Left lung (tissue), 14 donors: ENCODE measurements around the gene AMY1C. TPM values are rescaled to one million over a fixed set of nuclear protein-coding genes. Genes with fewer than 3 reads are reported as not detected.
A peak's percentile ranks its signal among the peaks of the same experiment; 100 is the strongest.
"Not testable (repeated sequence)": the region's sequence is repeated elsewhere in the genome, so short reads cannot be mapped to it uniquely, and the experiment has no call there.

Experiments used
- ATAC-seq: fragments of 200-7000 bp; cut with Tn5 transposase; one replicate; pipeline ENCODE4 v1.9.1; 2020; ENCODE audit warnings: moderate library complexity
- DNase-seq, 4 donors: peaks; one replicate each; pipeline ENCODE4 v3.0.0-alpha.2; 2013 to 2020
- H3K27ac ChIP-seq, 2 donors: fragments of 200-600 bp; sonication (generic) in 1 of 2; one replicate each; pipeline versions ENCODE4 v1.5.0 to v1.8.0; 2020 to 2021
- H3K27me3 ChIP-seq, 2 donors: fragments of 200-600 bp; sonication (generic) in 1 of 2; one replicate each; pipeline versions ENCODE4 v1.5.0 to v1.8.0; 2020 to 2021
- H3K36me3 ChIP-seq, 2 donors: fragments of 200-600 bp; sonication (generic) in 1 of 2; one replicate each; pipeline versions ENCODE4 v1.5.0 to v1.8.0; 2020 to 2021
- H3K4me1 ChIP-seq, 2 donors: fragments of 200-600 bp; one replicate each; pipeline ENCODE4 v1.8.0; 2021
- H3K4me3 ChIP-seq, 2 donors: fragments of 200-600 bp; sonication (generic) in 1 of 2; one replicate each; pipeline versions ENCODE4 v1.5.0 to v1.8.0; 2020 to 2021; ENCODE audit warnings: mild to moderate bottlenecking in 1 of 2
- H3K9me3 ChIP-seq, 2 donors: fragments of 200-600 bp; sonication (generic) in 1 of 2; one replicate each; pipeline versions ENCODE4 v1.5.0 to v1.8.0; 2020 to 2021
- intact Hi-C, 2 donors: fragments of 100-400 bp; cut with DNase I; formaldehyde crosslinking; loops; one replicate each; pipeline versions ENCODE4 v1.11.2 to v1.14.2; 2022
- long read RNA-seq, 12 donors: library from polyadenylated mRNA in 2 of 12; unstranded in 2 of 12; transcript quantifications; one replicate each; pipeline ENCODE4 v2.0.0 and lab custom pipeline, GENCODE V29; 2019 to 2026
- polyA plus RNA-seq, 6 donors: library from polyadenylated mRNA; unstranded; fragments of 120-200 nt; gene quantifications; one replicate each; pipeline ENCODE4 v1.2.1, GENCODE V29; 2013; ENCODE audit not compliant: insufficient read length in 6 of 6
- total RNA-seq, 2 donors: library from RNA; stranded (reverse); fragmentation: NEBNext Ultra II Directional; extraction: Animal tissue kit (Norgen Biotek cat#: 25700); gene quantifications; one replicate each; pipeline ENCODE4 v1.2.1, GENCODE V29; 2021
- donor health status: DM: no; HTN: yes; CAD: no.
- donor health status: DM: no; HTN: no; CAD: no.

Gene AMY1C
- total RNA-seq (10 to 100 TPM in 1 of 2 donors, 1 to 10 TPM in 1; 3.7 to 30.9 TPM), polyA plus RNA-seq (1 to 10 TPM in 5 of 6 donors, under 1 TPM in 1; 0.73 to 6.0 (median 3.6) TPM)
- long read RNA-seq, donor 1, partial matches to known transcripts = 0 of 1 reads
- long read RNA-seq, donor 1, other reads (novel, unspliced or antisense) = 0 of 1 reads
- long read RNA-seq, donor 2 = 0 reads
- long read RNA-seq, donor 3 = 0 reads
- long read RNA-seq, donor 4, partial matches to known transcripts = 0 of 1 reads
- long read RNA-seq, donor 4, other reads (novel, unspliced or antisense) = 1 of 1 reads
- long read RNA-seq, donor 5 = 0 reads
- long read RNA-seq, donor 6 = 0 reads
- long read RNA-seq, donor 7 = 0 reads
- long read RNA-seq, donor 8 = 0 reads
- long read RNA-seq, donor 9 = 0 reads
- long read RNA-seq, donor 10, partial matches to known transcripts = 2 of 11 reads
- long read RNA-seq, donor 10, other reads (novel, unspliced or antisense) = 8 of 11 reads
- long read RNA-seq, donor 11 = 0 reads
- long read RNA-seq, donor 12 = 0 reads

- H3K27ac ChIP-seq, H3K4me3 ChIP-seq, H3K4me1 ChIP-seq, ATAC-seq, H3K9me3 ChIP-seq, DNase-seq, H3K36me3 ChIP-seq, H3K27me3 ChIP-seq, intact Hi-C loops: not testable (repeated sequence)
These were observed at the start of gene AMY1C for GRCh38 chr1:103749598-103749997. Gene AMY1C, plus strand, starts transcription at chr1:103749898. Its CDS starts 572 bp downstream, at chr1:103750470.

- H3K9me3 ChIP-seq, DNase-seq, H3K4me1 ChIP-seq, H3K27ac ChIP-seq, H3K27me3 ChIP-seq, intact Hi-C loops, H3K4me3 ChIP-seq, H3K36me3 ChIP-seq: not testable (repeated sequence)
- ATAC-seq = peak; percentile 93
These were observed 49.0 kb upstream of the AMY1C start for GRCh38 chr1:103700669-103701068.

- H3K27me3 ChIP-seq, H3K4me3 ChIP-seq, intact Hi-C loops, H3K4me1 ChIP-seq, H3K36me3 ChIP-seq, DNase-seq, H3K27ac ChIP-seq, H3K9me3 ChIP-seq: not testable (repeated sequence)
- peak; percentile 54 for ATAC-seq
These were observed 48.4 kb upstream of the AMY1C start for GRCh38 chr1:103701256-103701655.

GRCh38 chr1:103707670-103708069 is 42.0 kb upstream of the AMY1C start:
- DNase-seq, H3K27me3 ChIP-seq, H3K4me1 ChIP-seq, H3K9me3 ChIP-seq, H3K4me3 ChIP-seq, intact Hi-C loops, H3K27ac ChIP-seq, H3K36me3 ChIP-seq: not testable (repeated sequence)
- ATAC-seq = peak; percentile 91

GRCh38 chr1:103710381-103710780 is 39.3 kb upstream of the AMY1C start:
- H3K27me3 ChIP-seq, H3K27ac ChIP-seq, H3K4me3 ChIP-seq, intact Hi-C loops, H3K9me3 ChIP-seq, H3K4me1 ChIP-seq, H3K36me3 ChIP-seq, DNase-seq, ATAC-seq: not testable (repeated sequence)

- intact Hi-C loops, H3K27ac ChIP-seq, H3K4me1 ChIP-seq, DNase-seq, ATAC-seq, H3K27me3 ChIP-seq, H3K9me3 ChIP-seq, H3K36me3 ChIP-seq, H3K4me3 ChIP-seq: not testable (repeated sequence)
These were observed 32.3 kb upstream of the AMY1C start for GRCh38 chr1:103717404-103717803.

GRCh38 chr1:103721473-103721872 is 28.2 kb upstream of the AMY1C start:
- H3K4me1 ChIP-seq, H3K9me3 ChIP-seq, ATAC-seq, H3K27ac ChIP-seq, H3K27me3 ChIP-seq, H3K36me3 ChIP-seq, DNase-seq, H3K4me3 ChIP-seq, intact Hi-C loops: not testable (repeated sequence)

GRCh38 chr1:103735334-103735733 is 14.4 kb upstream of the AMY1C start:
- intact Hi-C loops, DNase-seq: not testable (repeated sequence)

GRCh38 chr1:103738031-103738430 is 11.7 kb upstream of the AMY1C start:
- intact Hi-C loops, H3K36me3 ChIP-seq, H3K4me1 ChIP-seq, H3K9me3 ChIP-seq, H3K27ac ChIP-seq, H3K4me3 ChIP-seq, DNase-seq, H3K27me3 ChIP-seq: not testable (repeated sequence)
- ATAC-seq = peak; percentile 91

More at GRCh38 chr1:103735334-103735733, 14.4 kb upstream of the AMY1C start:
- ATAC-seq, H3K36me3 ChIP-seq, H3K27me3 ChIP-seq, H3K4me3 ChIP-seq, H3K4me1 ChIP-seq, H3K9me3 ChIP-seq, H3K27ac ChIP-seq: not testable (repeated sequence)

GRCh38 chr1:103744449-103744848 is 5.2 kb upstream of the AMY1C start:
- ATAC-seq = peak; percentile 58
- H3K9me3 ChIP-seq, intact Hi-C loops, H3K27me3 ChIP-seq, H3K4me3 ChIP-seq, H3K27ac ChIP-seq, H3K36me3 ChIP-seq, H3K4me1 ChIP-seq, DNase-seq: not testable (repeated sequence)

- H3K4me1 ChIP-seq, H3K36me3 ChIP-seq, H3K27ac ChIP-seq, H3K9me3 ChIP-seq, H3K27me3 ChIP-seq, DNase-seq, H3K4me3 ChIP-seq, intact Hi-C loops: not testable (repeated sequence)
- peak; percentile 91 for ATAC-seq
These were observed 4.7 kb upstream of the AMY1C start for GRCh38 chr1:103745040-103745439.

GRCh38 chr1:103748273-103748672 is 1.4 kb upstream of the AMY1C start:
- H3K27me3 ChIP-seq, ATAC-seq, DNase-seq, H3K9me3 ChIP-seq, H3K4me3 ChIP-seq, H3K27ac ChIP-seq, H3K4me1 ChIP-seq, H3K36me3 ChIP-seq, intact Hi-C loops: not testable (repeated sequence)
